ENCODE results near the gene TCF19.

Gene TCF19

GRCh38 chr6:31145386-31145785, 13.0 kb upstream of the TCF19 start:
- in situ Hi-C loops (cut with HindIII; ENCODE audit: low sequenced_read_pairs): no loop called here
- DNase-seq (ENCODE audit: low read depth, low spot score): no peak
- TF ChIP-seq CTCF (IDR thresholded peaks at IDR 0.05; ENCODE audit: low read depth, low read length): no peak
- no peak overlapping the region for H3K4me3 ChIP-seq (ENCODE audit: low read depth, low read length)

GRCh38 chr6:31149827-31150447, 8.5 kb upstream of the TCF19 start:
- no peak for TF ChIP-seq CTCF (IDR thresholded peaks at IDR 0.05; ENCODE audit: low read depth, low read length)
- DNase-seq (ENCODE audit: low read depth, low spot score): no peak
- in situ Hi-C loops (cut with HindIII; ENCODE audit: low sequenced_read_pairs): no loop called here
- H3K4me3 ChIP-seq (ENCODE audit: low read depth, low read length): no peak overlapping the region

- no peak for TF ChIP-seq CTCF (IDR thresholded peaks at IDR 0.05; ENCODE audit: low read depth, low read length)
- in situ Hi-C loops (cut with HindIII; ENCODE audit: low sequenced_read_pairs): no loop called here
Observed at GRCh38 chr6:31152781-31153180, 5.6 kb upstream of the TCF19 start.

GRCh38 chr6:31154436-31154835, 4.0 kb upstream of the TCF19 start:
- no peak overlapping the region for H3K4me3 ChIP-seq (ENCODE audit: low read depth, low read length)
- no peak for DNase-seq (ENCODE audit: low read depth, low spot score)
- TF ChIP-seq CTCF (IDR thresholded peaks at IDR 0.05; ENCODE audit: low read depth, low read length): no peak
- in situ Hi-C loops (cut with HindIII; ENCODE audit: low sequenced_read_pairs): no loop called here

More at GRCh38 chr6:31152781-31153180, 5.6 kb upstream of the TCF19 start:
- no peak for DNase-seq (ENCODE audit: low read depth, low spot score)
- no peak overlapping the region for H3K4me3 ChIP-seq (ENCODE audit: low read depth, low read length)

- TF ChIP-seq CTCF (IDR thresholded peaks at IDR 0.05; ENCODE audit: low read depth, low read length): no peak
- no peak for DNase-seq (ENCODE audit: low read depth, low spot score)
- in situ Hi-C loops (cut with HindIII; ENCODE audit: low sequenced_read_pairs): no loop called here
- H3K4me3 ChIP-seq (ENCODE audit: low read depth, low read length): no peak overlapping the region
Observed at GRCh38 chr6:31156641-31157040, 1.7 kb upstream of the TCF19 start.

GRCh38 chr6:31157513-31158139, 763 bp upstream of the TCF19 start, which contains the start of gene CCHCR1:
CCHCR1 (minus strand) TSS chr6:31157802; CDS start chr6:31157600, 202 bp downstream.
- H3K4me3 ChIP-seq (ENCODE audit: low read depth, low read length): peak within 1 kb of the TSS; percentile 80
- in situ Hi-C loops (cut with HindIII; ENCODE audit: low sequenced_read_pairs): no loop called here
- TF ChIP-seq CTCF (IDR thresholded peaks at IDR 0.05; ENCODE audit: low read depth, low read length): no peak
- DNase-seq (ENCODE audit: low read depth, low spot score): no peak

Data from astrocyte of the spinal cord (primary cell).